Stimulated activated CD8-positive, alpha-beta memory T cell treated with anti-CD3 and anti-CD28 coated beads, Interleukin-7, amount 100 ng/mL, for 48 hours (primary cell): ENCODE results near the gene PCDH9.

Experiments
- DNase-seq, 2 donors: peaks; one replicate each; pipeline ENCODE4 v3.0.0-alpha.2; 2020; ENCODE audit warnings: low read depth in 1 of 2; ENCODE audit errors: extremely low read depth in 1 of 2

PCDH9 gene

DNA sequence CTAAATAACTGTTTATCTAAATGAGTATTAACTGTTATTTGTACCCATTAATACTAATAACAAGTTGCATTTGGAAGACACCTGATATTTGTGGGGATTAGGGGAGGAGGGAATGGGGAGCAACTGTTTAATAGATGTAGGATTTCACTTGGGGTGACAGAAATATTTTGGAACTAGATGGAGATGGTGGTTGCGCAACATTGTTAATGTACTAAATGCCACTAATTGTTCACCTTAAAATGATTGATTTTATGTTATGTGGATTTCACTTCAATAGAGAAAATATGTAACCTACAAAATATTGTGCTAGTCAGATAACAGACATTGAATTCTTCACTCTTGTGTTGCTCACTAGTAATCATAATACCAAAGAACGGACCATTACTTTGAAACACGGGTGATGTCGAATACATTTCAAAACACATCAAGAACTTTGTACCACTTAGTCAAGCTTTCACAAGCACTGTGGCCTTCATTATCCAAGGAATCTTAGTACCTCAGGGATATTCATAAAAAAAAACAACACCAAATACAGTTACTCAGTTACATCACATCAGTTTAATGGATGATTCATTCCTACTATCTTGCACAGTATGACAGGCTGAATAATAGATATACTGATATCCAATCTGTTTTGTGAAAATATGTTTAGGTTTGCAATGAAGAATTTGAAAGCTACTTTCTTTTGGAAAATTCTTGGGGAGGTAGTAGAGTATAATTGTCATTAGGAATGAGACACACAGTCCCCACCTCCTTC is 721.8 kb downstream of the PCDH9 start:
- no peak for DNase-seq

- no peak for DNase-seq
These were observed 723.2 kb downstream of the PCDH9 start for GRCh38 chr13:66506979-66507378.

DNA sequence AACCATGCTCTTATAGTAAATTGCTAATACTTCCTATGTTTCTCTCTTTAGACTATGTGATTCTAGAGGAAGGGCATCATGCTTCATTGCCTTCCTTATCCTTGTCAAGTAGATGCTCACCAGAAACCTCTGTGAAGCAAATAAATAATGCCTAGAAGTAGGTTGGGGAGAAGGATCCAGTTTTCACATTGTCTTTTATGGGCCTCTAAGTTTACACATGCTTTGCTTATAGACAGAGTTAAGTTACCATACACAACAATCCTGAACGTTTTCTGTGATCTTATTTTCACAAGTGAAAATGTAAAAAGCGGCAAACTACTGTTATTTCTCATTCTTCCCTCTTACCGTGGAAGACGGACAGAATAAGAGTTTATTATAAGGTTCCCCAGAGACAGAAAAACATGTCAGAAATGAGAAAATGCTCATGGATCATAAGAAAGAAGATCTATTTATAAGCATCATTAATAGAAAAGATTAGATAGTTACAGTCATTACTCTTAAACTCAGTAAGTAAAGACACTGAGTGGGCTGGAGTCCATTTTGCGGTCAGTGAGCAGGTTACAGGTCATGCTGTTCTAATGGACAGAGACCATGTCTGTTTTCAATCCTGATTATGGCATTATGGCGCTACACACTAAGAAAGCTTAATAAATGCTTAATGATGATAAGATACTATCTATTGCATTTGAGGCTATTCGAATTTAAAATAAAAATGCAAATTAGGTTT is 723.9 kb downstream of the PCDH9 start:
- no peak for DNase-seq

DNA sequence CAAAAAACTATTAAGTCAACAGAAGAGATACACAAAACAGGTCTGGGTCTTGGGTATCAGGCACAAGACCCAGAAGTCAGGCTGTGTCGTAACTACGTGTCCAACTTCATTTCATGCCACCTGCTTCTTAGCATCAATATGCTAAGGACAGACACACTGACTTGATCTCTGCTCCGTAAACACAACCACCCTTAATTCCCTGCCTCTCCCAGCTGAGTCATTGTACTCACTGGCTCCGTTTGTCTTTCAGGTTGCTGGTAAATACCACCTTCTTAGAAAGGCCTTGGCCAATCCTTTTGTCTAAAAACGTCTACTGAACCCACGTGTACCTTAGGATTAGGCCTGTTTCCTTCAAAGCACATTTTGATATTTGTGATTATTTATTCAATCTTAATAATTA is 726.2 kb downstream of the PCDH9 start:
- no peak for DNase-seq

- DNase-seq: no peak
These were observed 729.0 kb downstream of the PCDH9 start for GRCh38 chr13:66501181-66501580.

- DNase-seq: no peak
These were observed 737.7 kb downstream of the PCDH9 start for GRCh38 chr13:66492479-66492878.

DNA sequence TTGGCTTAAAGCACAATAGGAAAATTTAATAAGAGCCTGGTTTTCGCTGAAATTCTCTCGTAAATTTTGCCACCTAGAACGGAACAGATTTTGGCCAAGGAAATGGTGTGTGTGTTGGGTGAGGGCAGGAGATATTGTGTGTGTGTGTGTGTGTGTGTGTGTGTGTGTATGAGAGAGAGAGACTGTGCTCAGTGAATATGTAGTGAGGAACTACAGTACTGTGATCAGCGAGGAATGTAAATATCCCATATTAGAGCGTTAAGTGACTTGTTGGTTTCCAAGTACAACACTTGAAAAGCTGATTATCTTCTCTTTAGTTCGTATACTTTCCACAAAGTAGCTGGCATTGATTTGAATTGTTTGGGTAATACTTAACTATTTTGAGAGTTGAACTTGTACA is 738.9 kb downstream of the PCDH9 start:
- no peak for DNase-seq

- no peak for DNase-seq
These were observed 740.5 kb downstream of the PCDH9 start for GRCh38 chr13:66489586-66489985.

- no peak for DNase-seq
These were observed 741.0 kb downstream of the PCDH9 start for GRCh38 chr13:66489172-66489571.

DNA sequence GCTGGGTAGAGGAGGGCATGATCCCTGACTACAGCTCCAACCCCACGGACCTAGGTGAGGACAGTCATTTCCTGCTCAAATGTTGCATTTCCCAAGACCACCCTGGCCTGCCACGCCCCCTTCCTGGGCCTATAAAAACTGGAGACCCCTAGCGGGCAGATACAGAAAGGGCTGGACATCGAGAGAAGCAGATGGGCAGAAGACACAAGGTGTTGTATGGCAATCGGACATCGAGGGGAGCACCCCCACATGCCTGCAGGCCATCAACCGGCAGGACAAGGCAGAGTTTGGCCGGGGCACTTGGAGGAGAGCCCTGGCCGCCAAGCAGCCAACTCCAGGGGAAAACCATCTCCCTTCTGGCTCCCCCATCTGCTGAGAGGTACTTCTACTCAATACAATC is 746.4 kb downstream of the PCDH9 start:
- DNase-seq: no peak

DNA sequence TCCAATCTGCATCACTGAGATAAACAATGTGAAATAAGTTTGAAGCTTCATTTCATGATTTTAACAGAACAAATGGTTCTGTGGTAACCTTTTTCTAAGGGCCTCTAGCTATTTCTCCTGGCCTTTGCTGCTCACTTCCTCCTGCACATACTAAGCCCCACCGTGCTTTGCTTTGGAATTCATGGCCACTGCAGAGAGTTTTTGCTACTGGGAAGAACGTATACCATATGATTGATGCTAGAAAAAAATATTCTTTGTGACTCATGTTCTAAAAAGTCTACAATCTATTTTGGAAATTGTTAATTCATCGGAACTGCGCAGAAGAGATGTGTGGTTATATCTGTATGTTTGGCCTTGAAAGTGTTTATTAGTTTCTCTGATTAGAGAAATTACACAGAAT is 747.3 kb downstream of the PCDH9 start:
- DNase-seq: no peak

GRCh38 chr13:66477816-66478215 is 752.3 kb downstream of the PCDH9 start:
- DNase-seq: no peak

DNA sequence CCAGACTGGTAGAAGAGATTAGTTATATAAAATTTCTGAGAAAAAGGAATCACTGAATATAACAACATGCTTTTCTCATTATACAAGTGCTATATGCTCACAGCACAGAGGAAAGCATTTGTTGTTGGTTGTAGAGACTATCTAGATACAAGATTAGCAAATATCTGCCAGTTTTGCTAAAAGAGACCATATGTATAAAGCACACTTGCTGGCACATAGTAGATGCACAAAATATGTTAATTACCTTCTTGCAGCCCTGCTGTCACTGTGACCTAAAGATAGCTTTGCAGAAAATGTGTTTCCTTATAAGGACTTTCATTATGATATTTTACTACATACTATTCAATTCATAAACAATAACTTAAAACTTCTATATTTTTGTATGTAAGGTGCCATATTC is 755.1 kb downstream of the PCDH9 start:
- DNase-seq: no peak

- DNase-seq: no peak
These were observed 760.4 kb downstream of the PCDH9 start for GRCh38 chr13:66469745-66470144.

GRCh38 chr13:66468656-66469055 is 761.5 kb downstream of the PCDH9 start:
- DNase-seq: no peak

DNA sequence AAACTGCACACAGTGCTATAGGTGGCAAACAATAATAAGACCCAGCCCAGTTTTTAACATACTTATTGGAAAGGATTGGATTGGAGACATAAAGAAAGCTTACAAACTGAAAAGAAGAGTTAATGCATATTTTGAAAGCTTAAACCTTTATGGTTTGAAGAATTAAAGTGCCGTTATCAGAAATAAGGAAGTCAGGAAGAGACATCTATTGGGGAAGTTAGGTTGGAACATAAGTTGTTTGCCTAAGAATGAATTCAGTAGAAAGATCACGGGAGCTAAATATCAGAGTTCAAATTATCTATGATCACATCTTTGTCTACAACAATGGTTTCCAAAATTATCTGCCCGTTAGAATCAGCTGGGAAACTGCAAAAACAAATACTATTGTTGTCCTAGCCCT is 767.9 kb downstream of the PCDH9 start:
- no peak for DNase-seq

DNA sequence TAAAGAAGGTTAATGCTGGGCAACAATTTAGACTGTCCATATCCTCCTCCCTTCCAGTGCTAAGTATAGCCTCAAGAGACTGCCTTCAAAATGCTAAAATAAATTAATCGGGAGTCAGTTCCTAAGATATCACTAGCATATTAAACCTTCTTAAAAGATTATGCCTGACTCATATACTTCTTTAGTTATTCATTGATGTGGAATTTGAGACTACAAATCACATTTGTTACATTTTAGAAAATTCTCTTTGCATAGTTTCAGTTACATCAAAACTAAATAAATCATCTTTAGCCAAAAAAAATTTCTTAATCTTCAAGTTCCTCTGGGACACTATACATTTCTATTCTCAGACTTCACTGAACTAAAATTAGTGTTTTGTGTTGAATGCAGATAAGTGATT is 769.1 kb downstream of the PCDH9 start:
- DNase-seq: no peak

GRCh38 chr13:66459634-66460033 is 770.5 kb downstream of the PCDH9 start:
- no peak for DNase-seq

GRCh38 chr13:66459143-66459542 is 771.0 kb downstream of the PCDH9 start:
- DNase-seq: no peak

GRCh38 chr13:66446413-66446812 is 783.7 kb downstream of the PCDH9 start:
- no peak for DNase-seq

DNA sequence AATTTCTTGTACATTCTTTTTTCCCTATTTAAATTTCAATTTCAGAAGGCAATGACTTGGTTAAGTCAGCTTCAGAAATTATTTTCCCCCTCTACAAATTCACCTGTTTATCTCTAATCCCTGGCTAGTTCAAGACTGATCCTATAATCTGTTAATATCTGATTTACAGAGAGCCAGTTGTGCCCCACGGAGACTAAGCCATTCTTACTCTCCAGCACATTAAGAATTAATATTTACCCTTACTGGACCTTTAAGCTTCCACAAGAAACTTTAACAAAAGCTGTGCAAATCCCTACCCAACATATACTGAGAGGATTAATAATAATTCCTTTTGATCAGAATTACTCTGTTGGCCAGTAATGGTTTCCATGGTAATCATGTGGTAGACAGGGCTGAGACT is 786.2 kb downstream of the PCDH9 start:
- no peak for DNase-seq

DNA sequence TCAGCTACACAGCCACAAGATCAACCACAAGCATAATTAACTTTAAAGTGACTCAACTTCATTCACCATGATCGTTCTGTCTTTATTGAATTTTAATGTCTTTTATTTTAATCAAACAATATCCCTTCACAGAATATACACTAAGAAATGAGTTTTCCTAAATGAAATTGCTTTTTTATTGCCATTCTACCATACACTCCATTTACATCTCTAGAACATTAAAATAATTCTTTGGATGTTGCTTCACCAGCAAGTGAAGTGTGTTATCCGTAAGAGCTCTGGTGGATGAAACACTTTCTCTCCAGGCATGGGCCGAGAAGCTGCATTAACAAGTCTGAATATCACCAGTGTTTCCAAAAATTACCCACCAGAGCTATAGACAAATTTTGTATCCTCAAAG is 789.2 kb downstream of the PCDH9 start:
- no peak for DNase-seq

GRCh38 chr13:66430728-66431127 is 799.4 kb downstream of the PCDH9 start:
- no peak for DNase-seq
